GM19395 (cell line): ENCODE measurements around the gene PTPRM.
"Not testable (repeated sequence)": the region's sequence is repeated elsewhere in the genome, so short reads cannot be mapped to it uniquely, and the experiment has no call there.

Experiments used
- ATAC-seq: cut with Tn5 transposase; IDR thresholded peaks from one replicate; pipeline ENCODE4 v1.9.1; 2021; ENCODE audit warnings: mild to moderate bottlenecking, moderate library complexity; ENCODE audit not compliant: unreplicated experiment

PTPRM gene

GRCh38 chr18:7721532-7721931, 154.4 kb downstream of the PTPRM start:
- no peak for ATAC-seq

DNA sequence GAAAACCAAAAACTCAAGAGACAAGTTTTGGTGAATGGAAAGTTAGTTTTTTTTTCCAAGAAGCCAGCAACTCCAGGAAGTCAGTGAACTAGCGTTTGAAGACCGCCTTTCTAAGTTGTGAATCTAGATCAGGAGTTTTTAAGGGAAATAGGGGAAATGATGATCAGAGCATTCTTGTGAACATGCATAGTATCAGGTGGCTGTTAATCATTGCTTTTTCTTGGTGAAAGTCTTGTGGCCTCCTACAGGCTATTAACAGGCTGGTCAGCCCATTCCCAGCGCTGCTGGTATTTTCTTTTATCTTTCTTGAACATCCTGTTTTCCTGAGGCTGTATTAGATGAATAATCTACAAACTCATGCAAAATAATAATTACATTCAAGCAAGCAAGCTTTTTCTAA, 155.8 kb downstream of the PTPRM start:
- ATAC-seq = no peak

GRCh38 chr18:7723558-7723957, 156.4 kb downstream of the PTPRM start:
- ATAC-seq = no peak

GRCh38 chr18:7725473-7725872, 158.4 kb downstream of the PTPRM start:
- no peak for ATAC-seq

- no peak for ATAC-seq
Observed at GRCh38 chr18:7725897-7726296, 158.8 kb downstream of the PTPRM start.

DNA sequence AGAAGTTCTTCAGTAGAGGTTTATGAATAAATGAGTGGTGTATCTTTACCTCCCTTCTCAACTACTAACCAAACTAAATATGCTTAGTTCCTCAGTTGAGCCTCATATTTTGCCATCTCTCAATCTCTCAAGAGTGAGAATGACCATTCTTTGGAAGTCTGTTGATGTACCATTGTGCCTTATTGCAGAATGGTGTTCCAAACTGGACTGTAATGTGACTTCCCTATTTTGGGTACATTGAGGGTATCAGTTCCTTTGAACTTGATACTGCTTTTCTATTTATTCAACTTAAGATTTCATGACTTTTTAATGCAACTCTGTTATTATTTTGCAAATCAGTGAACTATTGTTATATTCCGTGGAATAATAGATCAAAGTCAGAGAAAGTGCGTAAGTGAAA, 159.4 kb downstream of the PTPRM start:
- ATAC-seq = no peak

DNA sequence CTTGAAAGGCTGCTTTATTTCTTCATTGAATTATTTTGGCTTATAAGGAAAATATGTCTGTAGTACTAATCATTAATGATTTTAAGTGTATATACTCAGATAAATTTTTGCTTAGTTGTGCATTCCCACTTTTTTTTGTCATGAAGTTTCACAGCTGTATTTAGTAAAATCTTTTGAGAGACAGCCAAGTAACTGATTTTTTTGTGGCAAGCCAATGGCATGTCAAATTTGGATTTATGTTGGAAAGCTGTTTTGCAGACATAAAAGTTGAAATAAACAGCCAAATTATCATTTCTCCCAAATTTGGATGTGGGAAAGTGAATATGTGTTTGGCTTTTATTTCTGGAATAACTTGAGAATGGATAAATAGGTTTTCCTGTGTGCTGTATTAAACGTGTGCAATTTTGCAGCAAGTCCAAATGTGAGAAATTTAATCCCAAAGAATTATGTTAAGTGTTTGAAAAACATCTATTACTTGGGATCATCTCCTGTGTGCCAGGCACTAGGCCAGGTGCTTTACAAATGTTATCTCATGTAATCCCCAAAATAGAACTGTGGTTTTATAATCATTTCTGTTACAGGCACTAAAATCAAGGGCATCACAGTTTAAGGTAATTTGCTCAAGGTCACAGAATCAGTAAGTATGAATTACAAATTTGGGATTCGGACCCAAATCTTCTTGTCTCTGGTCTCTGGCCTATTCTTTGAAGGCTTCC, 160.4 kb downstream of the PTPRM start:
- no peak for ATAC-seq

DNA sequence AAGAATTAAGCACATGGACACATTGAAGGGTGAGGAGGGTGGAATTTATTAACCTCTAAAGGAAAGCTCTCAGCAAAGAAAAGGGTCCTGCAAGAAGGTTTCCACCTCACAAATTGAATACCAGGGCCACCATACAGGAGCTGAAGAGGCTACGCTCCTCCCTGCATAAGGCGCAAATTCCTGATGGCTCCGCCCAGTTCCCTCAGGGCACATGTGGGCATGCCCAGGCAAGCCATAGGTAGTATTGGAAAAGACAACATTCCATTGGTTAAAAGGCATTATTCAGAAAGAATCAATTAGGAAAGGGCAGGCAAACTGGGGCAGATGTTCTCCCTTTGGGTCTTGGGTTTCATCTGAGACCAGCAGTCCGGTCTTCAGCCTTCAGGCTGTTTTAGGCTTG, 161.2 kb downstream of the PTPRM start:
- ATAC-seq = no peak

- ATAC-seq = no peak
Observed at GRCh38 chr18:7729868-7730267, 162.8 kb downstream of the PTPRM start.

- no peak for ATAC-seq
Observed at GRCh38 chr18:7730682-7731081, 163.6 kb downstream of the PTPRM start.

- ATAC-seq = no peak
Observed at GRCh38 chr18:7733642-7734041, 166.5 kb downstream of the PTPRM start.

GRCh38 chr18:7735196-7735595, 168.1 kb downstream of the PTPRM start:
- no peak for ATAC-seq

- no peak for ATAC-seq
Observed at GRCh38 chr18:7735626-7736175, 168.6 kb downstream of the PTPRM start.

- not testable (repeated sequence) for ATAC-seq
Observed at GRCh38 chr18:7736526-7736925, 169.4 kb downstream of the PTPRM start.

DNA sequence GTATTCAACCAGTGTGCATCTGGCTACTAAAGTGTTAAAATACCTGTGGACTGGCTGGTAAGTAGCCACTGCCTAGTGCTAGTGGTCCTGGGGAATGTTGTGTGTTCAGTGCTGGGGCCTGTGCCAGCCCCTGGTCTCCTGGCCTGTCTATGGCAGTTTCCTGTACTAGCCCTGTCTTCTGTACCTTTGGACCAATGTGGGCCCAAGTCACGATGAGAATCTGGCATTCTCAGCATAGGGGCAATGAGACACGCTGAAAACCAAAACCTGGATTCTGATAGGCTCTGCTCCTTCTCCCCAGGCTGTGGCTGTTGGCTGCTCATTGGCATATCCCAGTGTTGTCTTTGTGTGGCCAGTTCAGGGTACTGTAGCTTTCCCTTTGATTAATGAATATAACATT, 170.4 kb downstream of the PTPRM start:
- no peak for ATAC-seq

DNA sequence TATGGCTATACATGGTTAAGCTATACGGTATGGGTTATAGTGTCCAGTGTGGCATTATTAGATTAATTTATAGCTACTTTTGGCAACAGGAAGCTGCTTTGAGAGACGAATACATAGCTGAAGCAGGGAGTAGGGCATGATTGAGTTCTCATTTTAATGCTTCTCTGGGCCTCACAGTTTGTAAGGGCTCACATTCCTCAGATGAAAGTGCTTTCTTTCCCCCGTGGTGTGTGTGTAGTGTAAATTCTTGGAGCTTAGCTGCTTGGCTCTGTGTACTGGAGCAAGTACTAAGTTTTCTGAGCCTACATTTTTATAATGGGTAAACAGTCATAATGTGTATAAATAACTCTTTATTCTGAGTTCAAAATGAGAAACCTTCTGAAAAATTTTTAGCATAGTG, 173.7 kb downstream of the PTPRM start:
- no peak for ATAC-seq

GRCh38 chr18:7741640-7742039, 174.5 kb downstream of the PTPRM start:
- ATAC-seq = no peak

DNA sequence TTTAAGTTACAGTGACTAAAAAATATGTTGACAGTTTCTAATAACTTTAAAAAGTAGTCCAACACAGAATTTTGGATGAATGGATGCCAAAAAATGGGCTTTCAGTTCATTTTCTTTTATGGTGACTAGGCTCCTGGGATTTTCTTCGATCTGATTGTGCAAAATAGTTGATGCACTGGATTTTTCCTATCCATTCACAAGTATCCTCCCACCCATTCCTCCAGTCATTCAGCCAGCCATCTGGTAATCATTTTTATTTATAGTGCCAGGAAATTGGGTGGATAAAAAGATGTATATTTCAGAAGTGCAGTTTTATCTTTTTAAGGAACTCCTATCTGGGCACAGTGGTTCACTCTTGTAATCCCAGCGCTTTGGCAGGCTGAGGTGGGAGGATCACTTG, 175.1 kb downstream of the PTPRM start:
- no peak for ATAC-seq

- no peak for ATAC-seq
Observed at GRCh38 chr18:7743256-7743655, 176.1 kb downstream of the PTPRM start.

DNA sequence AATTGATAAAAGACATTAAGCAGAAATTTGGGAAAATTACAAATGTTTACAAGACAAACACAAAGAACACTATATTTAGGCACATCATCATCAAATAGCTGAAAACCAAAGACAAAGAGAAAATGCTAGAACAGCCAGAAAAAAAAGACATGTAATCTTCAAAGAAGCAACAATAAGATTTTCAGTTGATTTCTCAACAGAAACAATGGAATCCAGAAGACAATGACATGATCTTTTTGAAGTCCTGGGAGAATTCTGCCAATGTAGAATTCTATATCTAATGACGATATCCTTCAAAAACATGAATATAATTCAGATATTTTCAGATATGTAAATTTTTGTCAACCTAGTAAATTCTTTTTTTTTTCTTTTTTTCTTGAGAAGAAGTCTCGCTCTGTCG, 179.0 kb downstream of the PTPRM start:
- ATAC-seq = no peak

DNA sequence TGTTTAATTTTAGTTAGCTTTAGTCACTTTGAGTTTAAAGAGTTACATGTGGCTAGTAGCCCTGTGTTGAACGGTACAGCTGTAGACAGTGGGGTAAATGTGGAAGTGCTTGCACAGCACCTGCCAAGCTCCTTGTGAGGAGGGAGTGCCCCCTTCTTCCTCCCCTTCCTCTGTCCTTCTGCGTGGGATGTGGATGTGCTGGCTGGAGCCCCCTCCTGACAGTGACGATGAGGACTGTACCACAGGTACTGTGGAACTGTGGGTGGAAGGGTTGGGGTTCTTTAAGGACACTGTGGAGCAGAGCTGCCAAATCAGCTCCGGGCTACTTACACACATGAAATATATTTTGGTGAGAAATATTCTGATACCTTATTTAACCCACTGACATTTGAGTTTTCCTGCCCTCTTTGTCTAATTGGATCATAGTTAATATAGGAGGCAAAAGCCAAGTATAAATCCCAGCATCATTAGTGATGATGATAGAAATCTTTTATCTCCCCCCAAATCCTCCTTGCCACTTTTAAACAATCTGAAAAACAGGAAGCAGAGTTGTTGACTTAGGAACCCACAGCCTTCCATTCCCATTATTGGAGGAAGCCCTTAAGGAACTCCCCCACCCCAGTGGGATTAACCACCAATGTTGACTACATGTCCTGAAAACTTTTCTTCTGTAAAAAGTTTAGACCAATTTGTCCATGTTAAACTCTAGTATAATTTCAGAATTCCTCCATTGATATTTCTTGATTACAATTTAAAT, 181.3 kb downstream of the PTPRM start:
- ATAC-seq = no peak

DNA sequence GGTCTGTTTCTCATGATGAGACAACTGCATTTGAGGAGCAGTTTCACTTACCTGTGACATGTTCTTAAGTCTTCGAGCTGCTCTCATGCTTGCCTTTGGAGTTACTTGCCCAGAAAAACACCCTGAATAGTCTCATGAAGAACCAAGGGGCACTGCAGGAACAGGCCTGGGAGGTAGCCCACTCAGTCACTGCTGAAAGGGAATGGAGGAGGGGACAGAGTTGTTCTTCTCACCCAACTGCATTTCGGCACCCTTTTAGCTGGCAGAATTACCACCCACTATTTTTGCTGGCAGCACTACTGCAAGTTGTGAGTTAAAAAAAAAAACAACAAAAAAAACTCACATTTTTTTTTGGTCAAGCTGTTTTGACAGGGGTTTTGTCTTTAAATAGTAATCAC, 181.9 kb downstream of the PTPRM start:
- no peak for ATAC-seq
